GM12892 (cell line): ENCODE measurements around the gene PTTG1IP.

Source experiments
- POLR2A ChIP-seq: IDR thresholded peaks from 2 replicates; pipeline ENCODE4 v1.6.1; 2011; ENCODE audit warnings: low read depth, low read length, control low read depth
- POLR2AphosphoS5 ChIP-seq: IDR thresholded peaks from 2 replicates; pipeline ENCODE4 v1.6.1; 2011; ENCODE audit warnings: low read depth, low read length, control low read depth

DNA sequence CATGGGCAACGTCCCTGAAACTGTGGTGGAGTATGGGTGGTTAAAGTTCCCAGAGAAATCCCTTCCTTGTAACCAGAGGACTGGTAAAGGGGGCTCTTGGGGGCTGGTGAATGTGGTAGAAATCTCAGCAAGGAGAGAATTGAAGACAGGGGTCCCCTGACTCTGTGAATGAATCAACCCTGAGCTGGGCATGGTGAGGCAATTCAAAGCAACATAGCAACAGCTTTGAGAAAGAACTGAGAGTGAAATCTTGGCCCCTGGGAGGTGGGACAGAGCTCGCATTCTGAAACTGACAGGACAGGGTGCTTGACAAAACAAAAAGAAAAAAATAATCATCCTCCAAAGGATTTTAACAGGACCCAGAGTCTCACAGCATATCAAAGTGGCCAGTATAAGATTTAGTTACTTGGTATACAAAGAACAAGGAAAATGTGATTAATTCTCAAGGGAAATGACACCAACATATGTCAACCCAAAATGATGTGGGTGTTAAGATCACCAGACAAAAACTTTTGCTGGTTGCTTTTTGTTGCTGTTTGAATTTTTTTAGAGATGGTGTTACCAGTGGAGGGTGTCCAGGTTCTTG lies 43.9 kb downstream of the PTTG1IP start:
- TF ChIP-seq POLR2AphosphoS5, result no peak
- TF ChIP-seq POLR2A, result no peak
